Spleen (tissue), 11 donors: Measurements from ENCODE around the gene SIGLEC8. TPM values are rescaled to one million over a fixed set of nuclear protein-coding genes. Genes with fewer than 3 reads are reported as not detected.

ENCODE experiments used
- DNase-seq: peaks from one replicate; pipeline ENCODE4 v3.0.0-alpha.2; 2020
- H3K27ac ChIP-seq, 8 donors: fragments of 200-600 bp; sonication (generic) in 7 of 8; 1 replicate in 4 of 8; 2 replicates in 4 of 8; pipeline versions ENCODE4 v1.5.0 to v1.8.0; 2016 to 2021; ENCODE audit warnings: inconsistent platforms in 4 of 8, mild to moderate bottlenecking in 4 of 8, moderate library complexity in 1 of 8
- H3K27me3 ChIP-seq, 7 donors: fragments of 200-600 bp; sonication (generic) in 6 of 7; replicated peaks in 1 of 7; 1 replicate in 4 of 7; 2 replicates in 3 of 7; pipeline versions ENCODE4 v1.5.0 to v1.8.0; 2016 to 2021; ENCODE audit warnings: inconsistent platforms in 3 of 7, mild to moderate bottlenecking in 1 of 7
- H3K36me3 ChIP-seq, 6 donors: fragments of 200-600 bp; sonication (generic) in 5 of 6; 1 replicate in 4 of 6; 2 replicates in 2 of 6; pipeline versions ENCODE4 v1.5.0 to v1.8.0; 2016 to 2021; ENCODE audit warnings: inconsistent platforms in 2 of 6
- H3K4me1 ChIP-seq, 6 donors: fragments of 200-600 bp; sonication (generic) in 5 of 6; 1 replicate in 3 of 6; 2 replicates in 3 of 6; pipeline versions ENCODE4 v1.5.0 to v1.8.0; 2016 to 2021; ENCODE audit warnings: inconsistent platforms in 3 of 6
- H3K4me3 ChIP-seq, 8 donors: fragments of 200-600 bp; sonication (generic) in 7 of 8; 1 replicate in 4 of 8; 2 replicates in 4 of 8; pipeline versions ENCODE4 v1.5.0 to v1.8.0; 2016 to 2021; ENCODE audit warnings: inconsistent platforms in 4 of 8, mild to moderate bottlenecking in 4 of 8, moderate library complexity in 2 of 8
- H3K9me3 ChIP-seq, 8 donors: fragments of 200-600 bp; sonication (generic) in 7 of 8; 1 replicate in 4 of 8; 2 replicates in 4 of 8; pipeline versions ENCODE4 v1.5.0 to v1.8.0; 2016 to 2021; ENCODE audit warnings: inconsistent platforms in 4 of 8
- POLR2A ChIP-seq, 3 donors: fragments of 450-650 bp; IDR thresholded peaks; one replicate each; pipeline ENCODE4 v1.5.1; 2017; ENCODE audit warnings: antibody characterized with exemption in 3 of 3, mild to moderate bottlenecking in 1 of 3
- POLR2AphosphoS5 ChIP-seq, 3 donors: sonication (generic); formaldehyde crosslinking; IDR thresholded peaks; one replicate each; pipeline ENCODE4 v1.5.1; 2017; ENCODE audit warnings: antibody characterized with exemption in 3 of 3
- WGBS, 5 donors: extraction: QIAGEN DNeasy Blood & Tissue Kit in 3 of 5; methylation state at CpG; one replicate each; pipeline versions ENCODE4 v1.1.5 to v1.1.7; 2013 to 2018; 5-methylcytosine and 5-hydroxymethylcytosine counted together
- intact Hi-C: fragments of 100-400 bp; cut with DNase I; formaldehyde crosslinking; loops from one replicate; pipeline ENCODE4 v1.15.0; 2023; ENCODE audit warnings: low total_unique reads
- polyA plus RNA-seq, 3 donors: library from polyadenylated mRNA; stranded (reverse); fragments of 200-250 nt; gene quantifications; one replicate each; pipeline ENCODE4 v1.2.1, GENCODE V29; 2013
- total RNA-seq, 7 donors: library from RNA; depleted of rRNA in 3 of 7; stranded (reverse); fragments of >200 nt in 3 of 7; fragmentation: NEBNext Ultra II Directional in 4 of 7; extraction: Animal tissue kit (Norgen Biotek cat#: 25700) in 4 of 7; gene quantifications; one replicate each; pipeline versions ENCODE4 v1.1.0 to v1.2.1, GENCODE V29; 2016 to 2021
- TF ChIP-seq, protein P1 (sequence below), 11 experiments: fragments of 200-600 bp in 7 of 11; fragments of 450-650 bp in 4 of 11; sonication (generic) in 4 of 11; IDR thresholded peaks in 8 of 11; conservative IDR thresholded peaks in 3 of 11; 1 replicate in 7 of 11; 2 replicates in 4 of 11; pipeline versions ENCODE4 v1.4.0 to v1.8.0; 2016 to 2021; ENCODE audit warnings: antibody characterized with exemption in 11 of 11, inconsistent platforms in 4 of 11, mild to moderate bottlenecking in 1 of 11
- donor health status: healthy with polysubstance abuse.
- donor health status: DM: no; HTN: no; CAD: no; lungs with moderate emphysema.
- donor health status: DM: no; HTN: no; CAD: no.
- donor health status: Bipolar disorder and iron deficiency.
- donor health status: healthy.
- donor health status: DM: no; HTN: no; CAD: no.
- donor health status: DM: yes; HTN: yes; CAD: no.

Gene SIGLEC8
- total and polyA plus RNA-seq, 10 donors, result 1.1 to 39.3 (median 6.2) TPM

DNA sequence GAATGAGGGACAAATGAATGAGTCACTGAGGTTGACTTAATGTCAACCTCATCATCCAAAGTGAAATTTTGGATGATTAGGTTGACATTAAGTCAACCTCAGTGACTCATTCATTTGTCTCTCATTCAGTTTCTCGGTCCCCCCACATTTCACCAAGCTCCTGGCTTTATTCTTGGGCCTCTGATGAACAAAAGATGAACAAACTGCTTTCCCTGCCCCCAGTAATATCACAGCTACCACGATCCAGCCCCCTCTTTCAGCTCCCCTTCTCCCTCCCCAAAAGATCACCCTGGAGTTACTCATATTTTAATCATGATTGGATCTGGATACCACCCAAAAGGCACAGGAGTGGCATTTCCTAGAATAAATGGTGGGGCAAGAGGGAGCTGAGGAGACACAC is 30.9 kb upstream of the SIGLEC8 start:
- H3K9me3 ChIP-seq, result no peaks in the 10 kb centered on the region
- H3K4me3 ChIP-seq, result no peak overlapping the region
- intact Hi-C loops, result no loop called here
- peaks cover 0 to 30% (median 0%) of the 10 kb centered on the region in 7 donors for H3K27me3 ChIP-seq
- TF ChIP-seq POLR2AphosphoS5 (IDR thresholded peaks at IDR 0.05) (no peak), POLR2A (IDR thresholded peaks at IDR 0.05) (no peak)
- TF ChIP-seq, protein P1, sequence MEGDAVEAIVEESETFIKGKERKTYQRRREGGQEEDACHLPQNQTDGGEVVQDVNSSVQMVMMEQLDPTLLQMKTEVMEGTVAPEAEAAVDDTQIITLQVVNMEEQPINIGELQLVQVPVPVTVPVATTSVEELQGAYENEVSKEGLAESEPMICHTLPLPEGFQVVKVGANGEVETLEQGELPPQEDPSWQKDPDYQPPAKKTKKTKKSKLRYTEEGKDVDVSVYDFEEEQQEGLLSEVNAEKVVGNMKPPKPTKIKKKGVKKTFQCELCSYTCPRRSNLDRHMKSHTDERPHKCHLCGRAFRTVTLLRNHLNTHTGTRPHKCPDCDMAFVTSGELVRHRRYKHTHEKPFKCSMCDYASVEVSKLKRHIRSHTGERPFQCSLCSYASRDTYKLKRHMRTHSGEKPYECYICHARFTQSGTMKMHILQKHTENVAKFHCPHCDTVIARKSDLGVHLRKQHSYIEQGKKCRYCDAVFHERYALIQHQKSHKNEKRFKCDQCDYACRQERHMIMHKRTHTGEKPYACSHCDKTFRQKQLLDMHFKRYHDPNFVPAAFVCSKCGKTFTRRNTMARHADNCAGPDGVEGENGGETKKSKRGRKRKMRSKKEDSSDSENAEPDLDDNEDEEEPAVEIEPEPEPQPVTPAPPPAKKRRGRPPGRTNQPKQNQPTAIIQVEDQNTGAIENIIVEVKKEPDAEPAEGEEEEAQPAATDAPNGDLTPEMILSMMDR (IDR thresholded peaks at IDR 0.05 in 8 of 11, conservative IDR thresholded peaks at IDR 0.05 in 3 of 11), result no peak
- no peak overlapping the region for H3K27ac ChIP-seq
- H3K4me1 ChIP-seq, result no peaks in the 10 kb centered on the region
- WGBS, 5 donors, result 47 to 62% (median 51%) methylated on average over 2 of the region's 2 CpGs
- DNase-seq, result no peak
- no peaks in the 10 kb centered on the region for H3K36me3 ChIP-seq

DNA sequence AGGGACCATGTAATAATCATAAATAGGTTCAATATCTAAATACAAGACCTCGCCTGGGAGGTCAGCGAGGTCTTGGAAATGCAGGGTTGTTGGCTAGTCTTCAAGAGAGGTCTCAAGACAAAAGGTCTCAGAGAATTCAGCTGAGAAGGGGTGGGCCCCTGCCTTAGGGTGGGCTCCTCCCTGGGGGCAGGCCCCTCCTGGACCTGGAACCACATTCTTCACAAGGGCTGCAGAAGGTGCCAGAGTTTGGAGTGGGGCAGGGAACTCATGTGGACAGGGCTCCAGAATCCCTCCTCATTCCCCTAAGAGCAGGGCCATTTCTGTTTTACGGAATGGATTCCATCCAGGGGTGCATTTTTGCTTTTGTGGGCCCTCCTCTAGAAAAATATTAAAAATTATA is 30.2 kb upstream of the SIGLEC8 start:
- H3K4me3 ChIP-seq, result no peak overlapping the region
- no peak for DNase-seq
- no peak overlapping the region for H3K27ac ChIP-seq
- H3K36me3 ChIP-seq, result no peaks in the 10 kb centered on the region
- WGBS, 5 donors, result 69 to 84% (median 79%) methylated on average over 3 of the region's 3 CpGs
- intact Hi-C loops, result no loop called here
- peaks cover 0 to 33% (median 0%) of the 10 kb centered on the region in 7 donors for H3K27me3 ChIP-seq
- TF ChIP-seq POLR2AphosphoS5 (IDR thresholded peaks at IDR 0.05), result no peak
- TF ChIP-seq, protein P1 (IDR thresholded peaks at IDR 0.05 in 8 of 11, conservative IDR thresholded peaks at IDR 0.05 in 3 of 11), result no peak
- no peak for TF ChIP-seq POLR2A (IDR thresholded peaks at IDR 0.05)
- H3K9me3 ChIP-seq, result no peaks in the 10 kb centered on the region
- no peaks in the 10 kb centered on the region for H3K4me1 ChIP-seq

DNA sequence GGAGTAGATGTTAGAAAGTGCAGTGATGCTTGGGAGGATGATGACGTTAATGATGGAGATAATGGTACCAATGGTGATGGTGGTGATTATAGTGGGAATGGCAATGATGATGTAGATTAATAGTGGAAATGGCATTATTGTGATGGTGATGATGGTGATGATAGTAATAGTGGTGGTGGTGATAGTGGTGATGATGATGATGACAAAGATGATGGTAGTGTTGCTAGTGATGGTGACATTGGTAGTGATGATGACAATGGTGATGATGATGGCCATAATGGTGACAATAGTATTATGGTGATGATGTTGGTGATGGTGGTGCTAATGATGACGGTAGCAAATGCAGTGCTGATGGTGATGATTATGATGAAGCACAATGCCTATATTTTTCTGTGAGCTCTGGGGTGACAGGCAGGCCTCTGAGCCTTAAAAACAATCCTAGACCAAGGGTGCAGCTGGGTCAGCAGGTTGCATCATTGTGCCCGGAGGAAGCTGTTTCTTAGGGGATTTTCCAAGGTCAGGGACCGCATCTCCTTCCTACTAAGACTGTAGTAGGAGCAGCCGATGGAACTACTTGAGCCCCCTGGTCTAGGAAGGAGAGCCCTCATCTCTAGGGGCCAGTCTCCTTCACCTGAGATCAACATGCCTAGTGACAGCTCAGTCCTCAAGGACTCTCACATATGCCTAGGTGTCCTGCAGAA is 27.9 kb upstream of the SIGLEC8 start:
- H3K4me3 ChIP-seq, result no peak overlapping the region
- no peaks in the 10 kb centered on the region for H3K36me3 ChIP-seq
- no peaks in the 10 kb centered on the region for H3K4me1 ChIP-seq
- intact Hi-C loops, result no loop called here
- no peaks in the 10 kb centered on the region for H3K9me3 ChIP-seq
- DNase-seq, result no peak
- H3K27ac ChIP-seq, result no peak overlapping the region
- peaks cover 0 to 52% (median 0%) of the 10 kb centered on the region in 7 donors for H3K27me3 ChIP-seq
- TF ChIP-seq POLR2A (IDR thresholded peaks at IDR 0.05) (no peak), POLR2AphosphoS5 (IDR thresholded peaks at IDR 0.05) (no peak)
- TF ChIP-seq, protein P1 (IDR thresholded peaks at IDR 0.05 in 8 of 11, conservative IDR thresholded peaks at IDR 0.05 in 3 of 11), result no peak
- WGBS, 5 donors, result 78 to 82% (median 80%) methylated on average over 5 of the region's 5 CpGs

DNA sequence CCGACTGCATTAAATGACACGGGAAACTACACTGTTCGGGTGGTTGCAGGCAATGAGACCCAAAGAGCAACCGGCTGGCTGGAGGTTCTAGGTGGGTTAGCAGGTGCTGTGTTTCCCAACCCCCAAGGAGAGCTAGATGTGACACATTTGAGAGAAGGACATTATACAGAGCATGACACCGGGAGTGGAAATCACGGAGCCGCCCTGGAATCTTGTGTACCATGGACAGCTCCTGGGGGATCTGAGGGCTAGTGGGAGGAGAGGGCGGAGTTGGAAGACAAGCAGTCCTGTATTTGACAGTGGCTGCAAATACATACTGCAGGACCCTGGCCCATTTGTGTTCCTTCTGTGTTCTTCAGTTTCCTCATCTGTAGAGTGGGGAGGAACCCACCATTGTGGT is 22.3 kb upstream of the SIGLEC8 start:
- intact Hi-C loops, result no loop called here
- H3K27me3 ChIP-seq, result peaks cover 0 to 73% (median 3%) of the 10 kb centered on the region in 7 donors
- peaks cover 0 to 4% (median 0%) of the 10 kb centered on the region in 8 donors for H3K9me3 ChIP-seq
- no peaks in the 10 kb centered on the region for H3K4me1 ChIP-seq
- no peak overlapping the region for H3K27ac ChIP-seq
- WGBS, 5 donors, result 36 to 52% (median 40%) methylated on average over 8 of the region's 8 CpGs
- TF ChIP-seq, protein P1 (IDR thresholded peaks at IDR 0.05 in 8 of 11, conservative IDR thresholded peaks at IDR 0.05 in 3 of 11), result no peak
- TF ChIP-seq POLR2A (IDR thresholded peaks at IDR 0.05) (no peak), POLR2AphosphoS5 (IDR thresholded peaks at IDR 0.05) (no peak)
- DNase-seq, result no peak
- H3K4me3 ChIP-seq, result no peak overlapping the region
- H3K36me3 ChIP-seq, result no peaks in the 10 kb centered on the region
